Measurements from ENCODE around the gene MAP4K2.

MAP4K2 gene

DNA sequence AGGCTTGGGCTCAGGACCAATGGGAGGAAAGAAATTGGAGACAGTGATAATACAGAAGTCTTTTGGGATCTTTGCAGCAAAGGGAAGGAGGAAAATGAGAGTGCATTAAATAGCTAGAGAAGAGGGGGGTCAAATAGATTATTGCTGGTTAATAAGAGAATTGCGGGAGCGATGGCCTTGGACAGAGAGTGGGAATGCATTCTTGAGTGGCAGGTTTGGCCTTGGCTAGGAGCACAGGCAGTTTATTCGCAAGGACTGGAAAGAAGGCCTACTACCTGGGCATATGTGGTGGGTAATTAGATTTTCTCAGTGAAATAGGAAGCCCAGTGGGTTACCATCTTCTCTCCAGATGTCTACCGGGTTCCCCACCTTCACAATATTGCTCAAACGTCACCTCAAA is 10.8 kb upstream of the MAP4K2 start:
- DNase-seq (ENCODE audit: low read depth), result no peak

GRCh38 chr11:64810891-64811272 is 7.9 kb upstream of the MAP4K2 start:
- no peak for DNase-seq (ENCODE audit: low read depth)

GRCh38 chr11:64810271-64810890 is 7.4 kb upstream of the MAP4K2 start, which contains the start of gene MEN1:
Gene MEN1, minus strand, starts transcription at chr11:64810551. Its CDS starts 442 bp downstream, at chr11:64810109.
- peak; percentile 42 for DNase-seq (ENCODE audit: low read depth)

- DNase-seq (ENCODE audit: low read depth), result no peak
Measured at GRCh38 chr11:64809781-64810241, 6.8 kb upstream of the MAP4K2 start.

- no peak for DNase-seq (ENCODE audit: low read depth)
Measured at GRCh38 chr11:64805481-64805880, 2.5 kb upstream of the MAP4K2 start.

- DNase-seq (ENCODE audit: low read depth), result no peak
Measured at GRCh38 chr11:64804346-64805210, 1.6 kb upstream of the MAP4K2 start.

DNA sequence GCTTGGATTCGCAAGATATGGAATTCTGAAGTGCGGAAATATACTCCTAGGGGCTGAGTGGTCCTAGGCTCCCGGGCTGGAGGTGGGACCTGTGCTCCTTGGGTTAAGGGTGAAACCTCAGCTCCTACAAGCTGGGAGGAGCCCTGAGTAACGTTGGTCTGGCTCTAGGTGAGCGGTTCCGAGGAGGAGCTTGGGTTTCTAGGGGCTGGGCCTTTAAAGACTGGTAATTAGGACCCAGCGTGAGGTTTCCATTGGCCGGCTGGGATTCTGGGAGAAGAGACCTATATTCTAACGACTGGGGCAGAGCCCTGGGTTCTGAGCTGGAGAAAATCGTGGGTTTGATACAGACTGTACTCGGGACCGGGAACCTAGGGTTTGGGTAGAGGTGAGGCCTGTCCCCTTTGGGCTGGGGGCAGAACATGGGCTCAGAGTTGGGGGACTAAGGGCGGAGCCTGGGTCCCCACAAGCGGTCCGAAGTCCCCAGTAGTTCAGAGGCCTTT is 882 bp upstream of the MAP4K2 start:
- DNase-seq (ENCODE audit: low read depth), result no peak

GRCh38 chr11:64802370-64803157 is 450 bp downstream of the MAP4K2 start:
- no peak for DNase-seq (ENCODE audit: low read depth)

DNA sequence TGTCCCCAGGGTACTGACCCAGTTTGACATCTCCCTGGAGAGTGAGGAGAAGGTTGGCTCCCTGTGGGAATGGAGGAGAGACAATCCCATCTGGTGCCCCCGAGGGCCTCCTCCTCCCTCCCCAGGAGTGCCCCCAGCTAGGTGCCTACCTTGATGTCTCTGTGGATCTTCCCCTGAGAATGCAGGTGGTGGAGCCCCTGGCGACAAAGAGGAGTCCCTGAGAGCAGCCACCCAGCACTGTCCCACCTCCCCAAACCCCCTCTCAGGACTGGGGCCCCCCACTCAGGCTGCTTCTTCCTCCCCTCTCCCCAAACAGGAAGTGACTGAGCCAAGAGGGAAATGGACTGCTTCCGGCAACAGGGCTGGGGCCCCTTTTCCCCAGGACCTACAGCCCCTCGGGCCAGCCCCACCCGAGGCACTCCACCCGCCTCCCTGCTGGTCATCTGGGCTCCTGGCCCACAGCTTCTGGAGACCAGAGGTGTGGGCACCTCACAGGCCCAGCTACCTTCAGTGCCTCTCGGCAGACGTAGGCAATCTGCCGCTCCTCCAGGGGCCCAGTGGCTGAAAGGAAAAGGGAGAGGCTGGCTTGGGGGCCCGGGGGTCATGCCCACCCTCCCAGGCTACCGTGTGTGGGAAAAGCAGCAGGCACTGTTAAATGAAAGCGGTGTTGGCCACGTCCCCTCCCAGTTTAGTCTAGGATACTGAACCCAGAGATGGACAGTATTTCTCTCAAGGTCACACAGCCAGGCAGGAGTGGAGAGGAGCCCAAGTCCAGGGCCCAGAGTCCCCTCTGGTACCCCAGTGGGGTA is 1.2 kb downstream of the MAP4K2 start:
- DNase-seq (ENCODE audit: low read depth), result no peak

DNA sequence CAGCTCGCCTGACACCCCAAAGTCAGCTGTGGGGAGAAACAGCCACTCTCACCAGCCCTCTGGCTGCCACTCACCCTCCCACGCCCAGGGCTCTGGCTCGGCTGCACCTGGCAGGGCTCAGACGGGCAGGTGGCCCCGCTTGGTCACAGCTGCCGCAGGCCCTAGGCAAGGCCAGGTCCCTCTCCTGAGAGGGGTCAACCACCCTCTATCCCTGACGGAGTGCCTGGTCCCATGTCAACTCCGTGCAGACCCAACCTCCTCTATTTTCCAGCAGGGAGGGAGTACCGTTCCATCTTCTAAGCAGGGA is 1.9 kb downstream of the MAP4K2 start:
- DNase-seq (ENCODE audit: low read depth), result no peak

- no peak for DNase-seq (ENCODE audit: low read depth)
Measured at GRCh38 chr11:64800303-64801157, 2.5 kb downstream of the MAP4K2 start.

DNA sequence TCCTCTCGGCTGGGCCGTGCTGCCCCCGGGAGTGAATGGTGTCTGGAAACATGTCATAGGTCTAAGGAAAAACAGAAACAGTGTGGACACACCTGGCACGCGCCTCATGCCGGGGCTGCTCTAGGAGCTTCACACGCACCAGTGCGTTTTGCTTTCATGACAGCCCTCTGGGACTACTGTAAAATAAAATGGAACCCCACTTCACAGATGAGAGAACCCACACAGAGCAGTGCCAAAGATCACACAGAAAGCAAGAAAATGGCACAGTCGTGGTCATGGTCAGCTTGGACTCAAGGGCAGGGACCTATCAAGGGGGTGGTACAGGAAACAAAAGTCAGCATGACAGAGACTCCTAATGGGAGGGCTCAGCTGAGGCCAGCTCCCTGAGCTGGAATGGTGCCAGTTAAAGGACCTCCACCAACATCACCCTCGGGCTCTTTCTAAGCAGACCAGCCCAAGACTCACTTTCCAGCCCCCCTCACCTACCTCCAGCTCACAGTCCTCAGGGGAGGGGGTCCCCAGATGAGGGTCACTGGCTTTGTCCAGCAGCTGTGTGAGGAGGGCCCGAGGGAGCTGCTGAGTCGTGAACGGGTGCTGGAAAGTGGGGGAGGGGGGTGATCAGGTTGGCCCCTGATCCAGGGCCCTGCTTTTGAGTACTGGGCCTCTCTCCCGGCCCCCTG is 3.3 kb downstream of the MAP4K2 start:
- no peak for DNase-seq (ENCODE audit: low read depth)

DNA sequence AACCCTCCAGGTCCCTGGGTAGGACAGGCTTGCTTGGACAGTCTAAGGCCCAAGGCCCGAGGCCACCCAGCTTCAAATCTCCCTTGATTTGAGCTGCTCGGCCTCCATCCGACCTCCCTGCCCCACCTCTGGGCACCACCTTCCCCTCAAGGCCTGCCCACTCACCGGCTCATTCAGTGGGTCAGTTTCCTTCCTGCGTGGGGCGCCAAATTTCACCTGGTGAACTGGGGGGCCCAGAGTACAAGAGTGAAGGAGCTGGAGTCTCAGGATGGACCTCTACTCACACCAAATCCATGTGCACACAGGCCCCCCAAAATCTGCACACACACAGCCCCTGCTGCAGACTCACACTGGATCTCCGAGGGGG is 3.8 kb downstream of the MAP4K2 start:
- no peak for DNase-seq (ENCODE audit: low read depth)

DNA sequence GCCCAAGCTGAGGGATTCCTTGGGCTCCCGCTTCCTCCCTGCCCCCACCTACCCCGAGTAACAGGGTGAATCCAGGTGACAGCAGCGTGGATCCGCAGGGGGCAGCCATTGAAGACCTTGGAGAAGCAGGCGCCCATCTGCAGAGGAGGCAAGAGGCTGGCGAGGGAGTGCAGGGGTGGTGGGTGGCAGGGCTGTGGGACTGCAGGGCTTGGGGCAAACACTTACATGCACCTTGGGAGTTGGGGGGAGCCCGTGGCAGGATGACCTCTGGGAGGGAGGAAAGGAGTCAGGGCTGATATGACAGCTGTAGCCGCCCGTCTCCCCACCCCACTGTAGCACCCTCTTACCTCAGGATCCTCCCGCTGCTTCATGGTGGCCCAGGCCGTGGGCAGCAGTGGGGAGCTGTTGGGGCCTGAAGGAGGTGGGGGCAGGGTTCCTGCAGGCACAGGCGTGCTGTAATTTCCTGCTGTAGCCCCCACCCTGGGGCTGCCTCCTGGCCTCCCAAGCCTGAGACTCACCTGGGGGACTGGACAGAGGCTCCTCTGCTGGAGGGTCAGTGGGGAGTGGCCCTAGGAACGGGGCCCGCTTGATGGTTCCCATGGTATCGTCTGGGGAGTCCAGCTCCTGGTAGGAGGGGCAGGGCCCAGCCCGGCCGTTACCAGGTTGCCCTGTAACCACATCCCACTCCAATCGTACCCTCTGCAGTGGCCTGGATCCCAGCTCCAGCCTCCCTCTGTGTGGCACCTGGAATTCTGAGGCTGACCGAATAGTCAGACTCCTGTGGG is 6.1 kb downstream of the MAP4K2 start:
- no peak for DNase-seq (ENCODE audit: low read depth)

- DNase-seq (ENCODE audit: low read depth), result no peak
Measured at GRCh38 chr11:64796047-64796756, 6.8 kb downstream of the MAP4K2 start.

GRCh38 chr11:64794526-64794925 is 8.5 kb downstream of the MAP4K2 start:
- no peak for DNase-seq (ENCODE audit: low read depth)

GRCh38 chr11:64793271-64794160 is 9.5 kb downstream of the MAP4K2 start:
- DNase-seq (ENCODE audit: low read depth), result no peak

- DNase-seq (ENCODE audit: low read depth), result no peak
Measured at GRCh38 chr11:64792482-64792881, 10.5 kb downstream of the MAP4K2 start.

All from stimulated activated CD8-positive, alpha-beta memory T cell treated with anti-CD3 and anti-CD28 coated beads, Interleukin-15, amount 100 ng/mL, for 1 hour (primary cell).